Activated naive CD4-positive, alpha-beta T cell treated with anti-CD3 and anti-CD28 coated beads, Interleukin-2, amount 50 U/mL, for 72 hours (primary cell): ENCODE results near the gene MCCC1. TPM values are rescaled to one million over a fixed set of nuclear protein-coding genes. Genes with fewer than 3 reads are reported as not detected.

Experiments
- ATAC-seq, 2 donors: fragments of 150-1000 bp; cut with Tn5 transposase; 2 replicates each; pipeline ENCODE4 v1.10.0; 2021; ENCODE audit warnings: mild to moderate bottlenecking in 2 of 2, moderate library complexity in 2 of 2
- DNase-seq, 2 donors: peaks; one replicate each; pipeline ENCODE4 v3.0.0; 2021 to 2022; ENCODE audit warnings: low spot score in 2 of 2
- H3K27ac Mint-ChIP-seq, 2 donors: one replicate each; pipeline ENCODE4 v1.8.0; 2022; ENCODE audit warnings: mild to moderate bottlenecking in 2 of 2, mixed read lengths in 2 of 2
- H3K36me3 Mint-ChIP-seq, 2 donors: one replicate each; pipeline ENCODE4 v1.8.0; 2022; ENCODE audit warnings: mixed read lengths in 2 of 2
- H3K9me3 Mint-ChIP-seq, 2 donors: one replicate each; pipeline ENCODE4 v1.8.0; 2022; ENCODE audit warnings: mixed read lengths in 2 of 2
- total RNA-seq, 2 donors: library from RNA; stranded (reverse); gene quantifications; one replicate each; pipeline ENCODE4 v1.2.3, GENCODE V29; 2022

Gene MCCC1
- total RNA-seq, 2 donors from 2014 or later = 27.2 to 30.9 TPM

GRCh38 chr3:182980204-182981037 is 118.9 kb downstream of the MCCC1 start, which contains the start of gene DCUN1D1:
Gene DCUN1D1, minus strand, starts transcription at chr3:182980538. Its CDS starts 49 bp downstream, at chr3:182980489.
- H3K9me3 Mint-ChIP-seq = no peaks in the 10 kb centered on the region
- H3K36me3 Mint-ChIP-seq = peaks cover 8 to 9% of the 10 kb centered on the region in 2 donors
- H3K27ac Mint-ChIP-seq = peak within 1 kb of the TSS; percentile 82 to 87

GRCh38 chr3:182979674-182980191 is 119.6 kb downstream of the MCCC1 start:
- Mint-ChIP-seq H3K27ac (peak overlapping the region; percentile 77 to 87), H3K36me3 (peaks cover 8 to 9% of the 10 kb centered on the region in 2 donors), H3K9me3 (no peaks in the 10 kb centered on the region)
- ATAC-seq (peak; percentile 18 to 22), DNase-seq (peak in 1 of 2 donors; percentile 17)

More at GRCh38 chr3:182980204-182981037, 118.9 kb downstream of the MCCC1 start, which contains the start of gene DCUN1D1:
- ATAC-seq (peak; percentile 95 to 96), DNase-seq (peak; percentile 91 to 93)

GRCh38 chr3:182979103-182979673 is 120.1 kb downstream of the MCCC1 start:
- no peaks in the 10 kb centered on the region for H3K9me3 Mint-ChIP-seq
- DNase-seq (no peak), ATAC-seq (no peak)
- peaks cover 8 to 9% of the 10 kb centered on the region in 2 donors for H3K36me3 Mint-ChIP-seq
- H3K27ac Mint-ChIP-seq = peak overlapping the region; percentile 77 to 87

GRCh38 chr3:182978387-182978786 is 120.9 kb downstream of the MCCC1 start:
- DNase-seq = no peak
- Mint-ChIP-seq H3K36me3 (peaks cover 8 to 9% of the 10 kb centered on the region in 2 donors), H3K9me3 (no peaks in the 10 kb centered on the region), H3K27ac (no peak overlapping the region)
- no peak for ATAC-seq

GRCh38 chr3:182973047-182973446 is 126.2 kb downstream of the MCCC1 start:
- Mint-ChIP-seq H3K9me3 (no peaks in the 10 kb centered on the region), H3K36me3 (peaks cover 0 to 15% of the 10 kb centered on the region in 2 donors), H3K27ac (no peak overlapping the region)
- ATAC-seq (no peak), DNase-seq (no peak)

GRCh38 chr3:182972387-182972786 is 126.9 kb downstream of the MCCC1 start:
- Mint-ChIP-seq H3K36me3 (peaks cover 0 to 19% of the 10 kb centered on the region in 2 donors), H3K27ac (no peak overlapping the region), H3K9me3 (no peaks in the 10 kb centered on the region)
- ATAC-seq (no peak), DNase-seq (no peak)

DNA sequence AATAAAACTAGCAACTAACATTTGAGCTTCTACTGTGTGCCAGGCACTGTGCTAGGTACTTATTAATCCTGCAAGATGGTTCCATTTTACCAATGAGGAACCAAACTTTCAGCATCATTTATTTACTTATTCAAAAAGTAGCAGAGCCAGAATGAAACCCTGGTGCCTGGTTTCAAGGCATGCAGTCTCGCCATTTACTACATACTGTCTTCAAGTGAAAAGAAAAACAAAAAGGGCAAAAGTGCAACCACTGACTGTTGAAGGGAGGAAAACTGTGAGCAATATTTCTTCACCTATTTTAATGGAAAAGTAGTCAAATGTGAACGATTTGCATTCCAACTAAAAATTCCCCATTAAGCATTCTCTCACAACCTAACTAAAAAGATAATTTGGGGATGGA is 127.7 kb downstream of the MCCC1 start:
- ATAC-seq (no peak), DNase-seq (no peak)
- H3K9me3 Mint-ChIP-seq = no peaks in the 10 kb centered on the region
- peaks cover 0 to 19% of the 10 kb centered on the region in 2 donors for H3K36me3 Mint-ChIP-seq
- H3K27ac Mint-ChIP-seq = no peak overlapping the region

- Mint-ChIP-seq H3K27ac (no peak overlapping the region), H3K9me3 (no peaks in the 10 kb centered on the region), H3K36me3 (peaks cover 0 to 19% of the 10 kb centered on the region in 2 donors)
- ATAC-seq = no peak
- DNase-seq = no peak
Measured at GRCh38 chr3:182970811-182971418, 128.4 kb downstream of the MCCC1 start.

GRCh38 chr3:182969853-182970252 is 129.4 kb downstream of the MCCC1 start:
- no peaks in the 10 kb centered on the region for H3K9me3 Mint-ChIP-seq
- DNase-seq (no peak), ATAC-seq (no peak)
- peaks cover 0 to 24% of the 10 kb centered on the region in 2 donors for H3K36me3 Mint-ChIP-seq
- no peak overlapping the region for H3K27ac Mint-ChIP-seq

GRCh38 chr3:182969277-182969676 is 130.0 kb downstream of the MCCC1 start:
- peaks cover 0 to 24% of the 10 kb centered on the region in 2 donors for H3K36me3 Mint-ChIP-seq
- H3K27ac Mint-ChIP-seq = peak overlapping the region; percentile 83 to 84
- DNase-seq = no peak
- ATAC-seq = peak in 1 of 2 donors; percentile 19
- no peaks in the 10 kb centered on the region for H3K9me3 Mint-ChIP-seq

DNA sequence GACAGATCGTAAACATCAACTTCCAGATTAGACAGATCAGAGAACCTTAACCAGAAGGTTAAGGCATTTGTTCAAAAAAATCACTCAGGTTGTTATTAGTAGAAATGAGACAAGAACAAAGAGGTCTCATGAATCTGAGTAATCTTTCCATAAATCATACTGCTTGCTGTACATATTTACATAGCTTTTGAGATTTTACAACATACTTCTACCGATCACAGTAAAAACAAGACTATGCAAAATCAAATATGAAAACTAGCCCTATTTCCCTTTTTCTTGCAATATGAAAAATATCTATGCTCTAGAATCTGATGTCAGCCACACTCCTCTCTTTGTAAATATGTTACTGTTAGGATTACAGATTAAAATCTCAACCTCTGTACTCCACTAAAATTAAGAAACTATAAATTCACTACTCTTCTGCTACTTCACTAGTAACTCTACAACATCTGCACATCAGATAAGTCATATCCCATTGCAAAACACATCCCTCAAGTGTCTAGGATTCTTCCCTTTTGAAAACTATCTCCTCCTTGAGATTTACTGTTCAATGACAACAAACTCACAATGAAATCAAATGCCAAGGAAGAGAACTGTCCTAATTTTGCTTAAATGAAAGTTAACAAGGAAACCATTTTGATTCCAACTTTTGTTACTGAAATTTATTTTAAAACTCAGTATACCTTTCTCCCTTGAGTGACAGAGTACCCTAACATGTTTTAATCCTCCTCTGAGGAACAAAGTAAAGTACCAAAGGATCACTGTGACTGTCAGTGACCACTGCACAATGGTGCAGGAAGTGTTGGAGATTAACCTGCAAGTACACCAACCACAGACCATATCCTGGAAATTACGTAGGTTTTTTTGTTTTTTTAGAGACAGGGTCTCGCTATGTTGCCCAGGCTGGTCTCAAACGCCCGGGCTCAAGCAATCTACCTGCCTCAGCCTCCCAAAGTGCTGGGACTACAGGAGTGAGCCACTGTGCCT is 131.8 kb downstream of the MCCC1 start:
- DNase-seq (no peak), ATAC-seq (peak; percentile 83 to 92)
- Mint-ChIP-seq H3K36me3 (peaks cover 0 to 24% of the 10 kb centered on the region in 2 donors), H3K27ac (peak overlapping the region; percentile 54 to 98), H3K9me3 (no peaks in the 10 kb centered on the region)

GRCh38 chr3:182965861-182966366 is 133.4 kb downstream of the MCCC1 start:
- peak overlapping the region in 1 of 2 donors; percentile 66 for H3K27ac Mint-ChIP-seq
- ATAC-seq (no peak), DNase-seq (no peak)
- no peaks in the 10 kb centered on the region for H3K9me3 Mint-ChIP-seq
- peaks cover 0 to 16% of the 10 kb centered on the region in 2 donors for H3K36me3 Mint-ChIP-seq
